ENCODE results near the gene CASP1. TPM values are rescaled to one million over a fixed set of nuclear protein-coding genes. Genes with fewer than 3 reads are reported as not detected.

The CASP1 gene
- total and polyA plus RNA-seq, 10 of the 15 experiments (the other 5 are each of a cell fraction or from before 2014, with no cell fraction given): 9.0 to 39.7 (median 17.6) TPM

- no TSS peak for BruUV-seq (replicated peaks)
- POLR2A ChIA-PET: no interaction called here
- no peaks in the 10 kb centered on the region for H3K9me3 ChIP-seq (replicated peaks; ENCODE audit: control insufficient read depth, insufficient read depth, low read length)
- DNase-seq (ENCODE audit: low read depth, low spot score): no peak
- no peak for FAIRE-seq
- H3K27ac ChIP-seq (ENCODE audit: control insufficient read depth, insufficient read depth): no peak overlapping the region
- RAD21 ChIA-PET (ENCODE audit: unreplicated experiment): no interaction called here
- intact Hi-C loops (cut with micrococcal nuclease; ENCODE audit: unreplicated experiment) (no loop called here), in situ Hi-C loops (cut with MboI) (no loop called here)
- WGBS (ENCODE audit: insufficient coverage, insufficient replicate concordance, low lambda C conversion rate, missing lambda C conversion rate): 100% methylated on average over 1 of the region's 1 CpG
- H3K4me1 ChIP-seq (ENCODE audit: control insufficient read depth, insufficient read depth, low read length): 0 out of 2 replicates have a peak, but pooled peaks cover 2% of the 10 kb centered on the region
- no peak overlapping the region for H2AFZ ChIP-seq (ENCODE audit: control insufficient read depth, low read depth, low read length)
- H4K20me1 ChIP-seq (ENCODE audit: control insufficient read depth, insufficient read depth): no peaks in the 10 kb centered on the region
- no peak overlapping the region for H3K4me3 ChIP-seq
- no peak overlapping the region for H3K9ac ChIP-seq (ENCODE audit: control insufficient read depth, insufficient read depth, low read length)
- no peaks in the 10 kb centered on the region for H3K79me2 ChIP-seq (ENCODE audit: control insufficient read depth, insufficient read depth, low read length)
- TF ChIP-seq SIN3A (IDR thresholded peaks at IDR 0.05; ENCODE audit: low read depth, low read length): no peak
- no peak for TF ChIP-seq TARDBP (IDR thresholded peaks at IDR 0.05; ENCODE audit: borderline replicate concordance)
- no peak for TF ChIP-seq IKZF1 (conservative IDR thresholded peaks at IDR 0.05)
- no peak for TF ChIP-seq EZH2 (IDR thresholded peaks at IDR 0.05; ENCODE audit: borderline replicate concordance, control insufficient read depth, low read depth, low read length)
- TF ChIP-seq SMAD1 (IDR thresholded peaks at IDR 0.05; ENCODE audit: low read depth, partially characterized antibody): no peak
- TF ChIP-seq TBL1XR1 (IDR thresholded peaks at IDR 0.05; ENCODE audit: low read depth, low read length): no peak
- TF ChIP-seq BACH1 (IDR thresholded peaks at IDR 0.05; ENCODE audit: borderline replicate concordance): no peak
- TF ChIP-seq E4F1 (IDR thresholded peaks at IDR 0.05; ENCODE audit: borderline replicate concordance, partially characterized antibody): no peak
- TF ChIP-seq ZSCAN29 (IDR thresholded peaks at IDR 0.05): no peak
- no peak for TF ChIP-seq JUNB (IDR thresholded peaks at IDR 0.05)
- TF ChIP-seq LARP7 (IDR thresholded peaks at IDR 0.05): no peak
- TF ChIP-seq HDGF (IDR thresholded peaks at IDR 0.05): no peak
- TF ChIP-seq USF1 (IDR thresholded peaks at IDR 0.05; ENCODE audit: borderline replicate concordance, extremely low read length, insufficient read depth, low read depth, low read length): no peak
- ATAC-seq: no peak
- CTCF ChIA-PET: no interaction called here
- no peaks in the 10 kb centered on the region for H3K36me3 ChIP-seq (ENCODE audit: control insufficient read depth in 2 of 2, insufficient read depth in 2 of 2, low read length in 1 of 2)
- SMC1A ChIA-PET (ENCODE audit: uncharacterized antibody, unreplicated experiment): no interaction called here
- H3K27me3 ChIP-seq (replicated peaks in 1 of 2; ENCODE audit: control insufficient read depth in 2 of 2, insufficient read depth in 2 of 2, low read length in 1 of 2): no peaks in the 10 kb centered on the region
- no peak overlapping the region for H3K4me2 ChIP-seq (ENCODE audit: control insufficient read depth, insufficient read depth)
Measured at GRCh38 chr11:105024394-105024793, 10.6 kb downstream of the CASP1 start.
